ENCODE measurements around the gene PSMD8. TPM values are rescaled to one million over a fixed set of nuclear protein-coding genes. Genes with fewer than 3 reads are reported as not detected.

The PSMD8 gene
- total RNA-seq, 1 experiment from 2014 or later: 222 TPM

GRCh38 chr19:38402967-38403674 is 28.8 kb downstream of the PSMD8 start, which contains the start of gene FAM98C:
FAM98C (plus strand) TSS chr19:38403093; CDS start chr19:38403154, 61 bp downstream.
- BruUV-seq (replicated peaks): no TSS peak
- ChIA-PET POLR2A (ENCODE audit: unreplicated experiment) (interaction anchor here (0.6 to 1.2 kb wide), 13 partner anchors 9 to 1033 kb away, joined by 3 to 11 read pairs (median 4); partner anchors contain the start of genes GGN, MED29, PSMD8 and RPS16), CTCF (interaction anchor here (0.5 to 2.5 kb wide), 25 partner anchors 15 to 986 kb away, joined by 3 to 29 read pairs (median 5); partner anchors contain the start of genes GGN, MRPS12, SARS2 and SPRED3)
- TF ChIP-seq CTCF (conservative IDR thresholded peaks at IDR 0.05) (peak; percentile 94), EZH2 (IDR thresholded peaks at IDR 0.05; ENCODE audit: low read depth) (no peak)
- H2AFZ ChIP-seq: peak within 1 kb of the TSS; percentile 93
- H3K4me3 ChIP-seq: peak within 1 kb of the TSS; percentile 94
- peaks cover 8% of the 10 kb centered on the region; the same call in 1 of the 2 replicates for H3K4me1 ChIP-seq (replicated peaks; ENCODE audit: insufficient read depth)
- no peaks in the 10 kb centered on the region for H3K9me3 ChIP-seq (ENCODE audit: insufficient read depth, low read depth)
- H3K79me2 ChIP-seq (ENCODE audit: low read depth): 0 out of 2 replicates have a peak, but pooled peaks cover 4% of the 10 kb centered on the region
- peak; percentile 90 to 97 for DNase-seq
- intact Hi-C loops (cut with micrococcal nuclease; ENCODE audit: unreplicated experiment): loop anchor here (1.0 to 10.0 kb wide), 6 partner anchors 67 to 549 kb away; partner anchors contain the start of genes ECH1, MRPS12 and SARS2
- peak within 1 kb of the TSS; percentile 90 for H3K4me2 ChIP-seq
- no peaks in the 10 kb centered on the region for H4K20me1 ChIP-seq (ENCODE audit: insufficient read depth)
- H3K27me3 ChIP-seq (ENCODE audit: insufficient read depth, low read depth): no peaks in the 10 kb centered on the region
- no peak within 1 kb of the TSS for H3K27ac ChIP-seq
- H3F3A ChIP-seq (ENCODE audit: insufficient read depth, low read depth): no peaks in the 10 kb centered on the region
- no peaks in the 10 kb centered on the region for H3K36me3 ChIP-seq (ENCODE audit: low read depth)
- no peaks in the 10 kb centered on the region for H3K9me2 ChIP-seq (ENCODE audit: insufficient read depth)

GRCh38 chr19:38404858-38405257 is 30.5 kb downstream of the PSMD8 start:
- no peaks in the 10 kb centered on the region for H3F3A ChIP-seq (ENCODE audit: insufficient read depth, low read depth)
- no TSS peak for BruUV-seq (replicated peaks)
- 0 out of 2 replicates have a peak, but pooled peaks cover 4% of the 10 kb centered on the region for H3K79me2 ChIP-seq (ENCODE audit: low read depth)
- POLR2A ChIA-PET (ENCODE audit: unreplicated experiment): interaction anchor here (0.7 kb wide), 1 partner anchor 43 kb away, joined by 8 read pairs; no protein-coding TSS in a partner anchor
- no peak overlapping the region for H2AFZ ChIP-seq
- H3K27ac ChIP-seq: no peak overlapping the region
- no peak for DNase-seq
- no peaks in the 10 kb centered on the region for H3K9me3 ChIP-seq (ENCODE audit: insufficient read depth, low read depth)
- H3K4me2 ChIP-seq: no peak overlapping the region
- no peaks in the 10 kb centered on the region for H4K20me1 ChIP-seq (ENCODE audit: insufficient read depth)
- no peaks in the 10 kb centered on the region for H3K36me3 ChIP-seq (ENCODE audit: low read depth)
- H3K27me3 ChIP-seq (ENCODE audit: insufficient read depth, low read depth): no peaks in the 10 kb centered on the region
- CTCF ChIA-PET: no interaction called here
- TF ChIP-seq EZH2 (IDR thresholded peaks at IDR 0.05; ENCODE audit: low read depth) (no peak), CTCF (conservative IDR thresholded peaks at IDR 0.05) (no peak)
- intact Hi-C loops (cut with micrococcal nuclease; ENCODE audit: unreplicated experiment): loop anchor here (5.0 to 10.0 kb wide), 2 partner anchors 173 to 430 kb away; partner anchors contain the start of gene ECH1
- H3K4me3 ChIP-seq: no peak overlapping the region
- no peaks in the 10 kb centered on the region for H3K9me2 ChIP-seq (ENCODE audit: insufficient read depth)
- peaks cover 8% of the 10 kb centered on the region; the same call in 1 of the 2 replicates for H3K4me1 ChIP-seq (replicated peaks; ENCODE audit: insufficient read depth)

- Histone ChIP-seq H3K4me2 (no peak overlapping the region), H3K9me3 (ENCODE audit: insufficient read depth, low read depth) (no peaks in the 10 kb centered on the region), H3K9me2 (ENCODE audit: insufficient read depth) (no peaks in the 10 kb centered on the region), H2AFZ (no peak overlapping the region), H3F3A (ENCODE audit: insufficient read depth, low read depth) (no peaks in the 10 kb centered on the region), H4K20me1 (ENCODE audit: insufficient read depth) (no peaks in the 10 kb centered on the region), H3K79me2 (ENCODE audit: low read depth) (0 out of 2 replicates have a peak, but pooled peaks cover 4% of the 10 kb centered on the region), H3K4me3 (no peak overlapping the region), H3K27me3 (ENCODE audit: insufficient read depth, low read depth) (no peaks in the 10 kb centered on the region), H3K4me1 (replicated peaks; ENCODE audit: insufficient read depth) (peaks cover 8% of the 10 kb centered on the region; the same call in 1 of the 2 replicates), H3K36me3 (ENCODE audit: low read depth) (no peaks in the 10 kb centered on the region), H3K27ac (no peak overlapping the region)
- POLR2A ChIA-PET (ENCODE audit: unreplicated experiment): interaction anchor here (0.6 kb wide), 1 partner anchor 495 kb away, joined by 6 read pairs; the partner anchor contains the start of gene NFKBIB
- intact Hi-C loops (cut with micrococcal nuclease; ENCODE audit: unreplicated experiment): loop anchor here (10.0 kb wide), 1 partner anchor 430 kb away; the partner anchor contains the start of gene ECH1
- no peak for DNase-seq
- BruUV-seq (replicated peaks): no TSS peak
- CTCF ChIA-PET: interaction anchor here (0.6 kb wide), 1 partner anchor 292 kb away, joined by 3 read pairs; no protein-coding TSS in a partner anchor
- TF ChIP-seq EZH2 (IDR thresholded peaks at IDR 0.05; ENCODE audit: low read depth): no peak
- TF ChIP-seq CTCF (conservative IDR thresholded peaks at IDR 0.05): no peak
Observed at GRCh38 chr19:38405276-38405675, 30.9 kb downstream of the PSMD8 start.
